Measurements from ENCODE around the gene AMER2. TPM values are rescaled to one million over a fixed set of nuclear protein-coding genes. Genes with fewer than 3 reads are reported as not detected.

AMER2 gene
- polyA plus RNA-seq, 1 experiment, result not detected

- CTCF ChIA-PET, result interaction anchor here (1.7 kb wide), 1 partner anchor 23 kb away, joined by 8 read pairs; no protein-coding TSS in a partner anchor
Observed at GRCh38 chr13:25135896-25136295, 36.2 kb downstream of the AMER2 start.

GRCh38 chr13:25132751-25133390 lies 39.2 kb downstream of the AMER2 start:
- no peak for TF ChIP-seq CTCF (IDR thresholded peaks at IDR 0.05; ENCODE audit: insufficient read depth, low read depth, low read length)
- Histone ChIP-seq H3K36me3 (ENCODE audit: control insufficient read depth, insufficient read depth, low read length) (no peaks in the 10 kb centered on the region), H3K4me3 (ENCODE audit: low read depth, low read length) (no peak overlapping the region), H3K27me3 (ENCODE audit: control insufficient read depth, insufficient read depth, low read length) (no peaks in the 10 kb centered on the region; the same call in 1 of the 2 replicates)
- CTCF ChIA-PET, result interaction anchor here (1.3 to 2.1 kb wide), 2 partner anchors 19 to 243 kb away, joined by 3 to 8 read pairs; no protein-coding TSS in a partner anchor
- POLR2A ChIA-PET, result no interaction called here
- DNase-seq (ENCODE audit: low read depth), result no peak

More at GRCh38 chr13:25135896-25136295, 36.2 kb downstream of the AMER2 start:
- DNase-seq (ENCODE audit: low read depth), result no peak
- Histone ChIP-seq H3K36me3 (ENCODE audit: control insufficient read depth, insufficient read depth, low read length) (no peaks in the 10 kb centered on the region), H3K27me3 (ENCODE audit: control insufficient read depth, insufficient read depth, low read length) (no peaks in the 10 kb centered on the region; the same call in 1 of the 2 replicates), H3K4me3 (ENCODE audit: low read depth, low read length) (no peak overlapping the region)
- no peak for TF ChIP-seq CTCF (IDR thresholded peaks at IDR 0.05; ENCODE audit: insufficient read depth, low read depth, low read length)
- POLR2A ChIA-PET, result no interaction called here

GRCh38 chr13:25131881-25132420 lies 40.1 kb downstream of the AMER2 start:
- H3K4me3 ChIP-seq (ENCODE audit: low read depth, low read length), result no peak overlapping the region
- no peaks in the 10 kb centered on the region for H3K36me3 ChIP-seq (ENCODE audit: control insufficient read depth, insufficient read depth, low read length)
- POLR2A ChIA-PET, result no interaction called here
- CTCF ChIA-PET, result interaction anchor here (1.0 to 2.1 kb wide), 3 partner anchors 12 to 244 kb away, joined by 3 to 8 read pairs (median 3); no protein-coding TSS in a partner anchor
- H3K27me3 ChIP-seq (ENCODE audit: control insufficient read depth, insufficient read depth, low read length), result no peaks in the 10 kb centered on the region; the same call in 1 of the 2 replicates
- no peak for TF ChIP-seq CTCF (IDR thresholded peaks at IDR 0.05; ENCODE audit: insufficient read depth, low read depth, low read length)
- DNase-seq (ENCODE audit: low read depth), result no peak

GRCh38 chr13:25130944-25131343 lies 41.1 kb downstream of the AMER2 start:
- Histone ChIP-seq H3K36me3 (ENCODE audit: control insufficient read depth, insufficient read depth, low read length) (no peaks in the 10 kb centered on the region), H3K27me3 (ENCODE audit: control insufficient read depth, insufficient read depth, low read length) (no peaks in the 10 kb centered on the region; the same call in 1 of the 2 replicates), H3K4me3 (ENCODE audit: low read depth, low read length) (no peak overlapping the region)
- DNase-seq (ENCODE audit: low read depth), result no peak
- no peak for TF ChIP-seq CTCF (IDR thresholded peaks at IDR 0.05; ENCODE audit: insufficient read depth, low read depth, low read length)
- POLR2A ChIA-PET, result no interaction called here
- CTCF ChIA-PET, result interaction anchor here (1.1 kb wide), 1 partner anchor 94 kb away, joined by 4 read pairs; no protein-coding TSS in a partner anchor

- ChIA-PET POLR2A (no interaction called here), CTCF (no interaction called here)
- H3K4me3 ChIP-seq (ENCODE audit: low read depth, low read length), result no peak overlapping the region
- peaks cover 9% of the 10 kb centered on the region for H3K27me3 ChIP-seq (ENCODE audit: control insufficient read depth, insufficient read depth, low read length)
- no peak for DNase-seq (ENCODE audit: low read depth)
- no peak for TF ChIP-seq CTCF (IDR thresholded peaks at IDR 0.05; ENCODE audit: insufficient read depth, low read depth, low read length)
- H3K36me3 ChIP-seq (ENCODE audit: control insufficient read depth, insufficient read depth, low read length), result no peaks in the 10 kb centered on the region
Observed at GRCh38 chr13:25118378-25118905, 53.6 kb downstream of the AMER2 start.
